ENCODE measurements around the gene CPNE4.

Gene CPNE4

GRCh38 chr3:131728898-131729642, 305.7 kb downstream of the CPNE4 start:
- Histone ChIP-seq H3K27ac (ENCODE audit: low read depth, low read length) (no peak overlapping the region), H3K9me3 (ENCODE audit: control insufficient read depth, insufficient read depth, low read length) (no peaks in the 10 kb centered on the region), H3K4me2 (ENCODE audit: low read length) (no peak overlapping the region), H3K4me1 (ENCODE audit: control insufficient read depth, low read length) (no peaks in the 10 kb centered on the region), H3F3A (ENCODE audit: control insufficient read depth, insufficient read depth) (no peaks in the 10 kb centered on the region), H3K27me3 (ENCODE audit: control insufficient read depth, low read length) (no peaks in the 10 kb centered on the region), H3K9me2 (replicated peaks; ENCODE audit: control insufficient read depth, low read length) (no peaks in the 10 kb centered on the region), H3K79me2 (ENCODE audit: control insufficient read depth, low read length) (no peaks in the 10 kb centered on the region), H3K36me3 (ENCODE audit: control insufficient read depth, low read length) (no peaks in the 10 kb centered on the region), H4K20me1 (ENCODE audit: control insufficient read depth, insufficient read depth, low read depth, low read length) (no peaks in the 10 kb centered on the region), H3K4me3 (ENCODE audit: low read length) (no peak overlapping the region)
- TF ChIP-seq EZH2phosphoT487 (IDR thresholded peaks at IDR 0.05; ENCODE audit: borderline replicate concordance, low read length) = no peak
- TF ChIP-seq CTCF (IDR thresholded peaks at IDR 0.05; ENCODE audit: low read depth, low read length, poor library complexity, severe bottlenecking) = no peak

- TF ChIP-seq EZH2phosphoT487 (IDR thresholded peaks at IDR 0.05; ENCODE audit: borderline replicate concordance, low read length) = no peak
- Histone ChIP-seq H3K36me3 (ENCODE audit: control insufficient read depth, low read length) (no peaks in the 10 kb centered on the region), H3K79me2 (ENCODE audit: control insufficient read depth, low read length) (no peaks in the 10 kb centered on the region), H3K27ac (ENCODE audit: low read depth, low read length) (no peak overlapping the region), H3K9me2 (replicated peaks; ENCODE audit: control insufficient read depth, low read length) (no peaks in the 10 kb centered on the region), H3K4me1 (ENCODE audit: control insufficient read depth, low read length) (no peaks in the 10 kb centered on the region), H3K27me3 (ENCODE audit: control insufficient read depth, low read length) (no peaks in the 10 kb centered on the region), H3K4me2 (ENCODE audit: low read length) (no peak overlapping the region), H4K20me1 (ENCODE audit: control insufficient read depth, insufficient read depth, low read depth, low read length) (no peaks in the 10 kb centered on the region), H3K9me3 (ENCODE audit: control insufficient read depth, insufficient read depth, low read length) (no peaks in the 10 kb centered on the region), H3F3A (ENCODE audit: control insufficient read depth, insufficient read depth) (no peaks in the 10 kb centered on the region), H3K4me3 (ENCODE audit: low read length) (no peak overlapping the region)
These were observed 309.4 kb downstream of the CPNE4 start for GRCh38 chr3:131725414-131725813.

- no peak overlapping the region for H3K27ac ChIP-seq (ENCODE audit: low read depth, low read length)
- H4K20me1 ChIP-seq (ENCODE audit: control insufficient read depth, insufficient read depth, low read depth, low read length) = no peaks in the 10 kb centered on the region
- H3K36me3 ChIP-seq (ENCODE audit: control insufficient read depth, low read length) = no peaks in the 10 kb centered on the region
- TF ChIP-seq EZH2phosphoT487 (IDR thresholded peaks at IDR 0.05; ENCODE audit: borderline replicate concordance, low read length) (no peak), CTCF (IDR thresholded peaks at IDR 0.05; ENCODE audit: low read depth, low read length, poor library complexity, severe bottlenecking) (no peak)
- H3K27me3 ChIP-seq (ENCODE audit: control insufficient read depth, low read length) = no peaks in the 10 kb centered on the region
- H3F3A ChIP-seq (ENCODE audit: control insufficient read depth, insufficient read depth) = no peaks in the 10 kb centered on the region
- H3K4me3 ChIP-seq (ENCODE audit: low read length) = no peak overlapping the region
- no peaks in the 10 kb centered on the region for H3K4me1 ChIP-seq (ENCODE audit: control insufficient read depth, low read length)
- no peaks in the 10 kb centered on the region for H3K79me2 ChIP-seq (ENCODE audit: control insufficient read depth, low read length)
- H3K9me2 ChIP-seq (replicated peaks; ENCODE audit: control insufficient read depth, low read length) = no peaks in the 10 kb centered on the region
- H3K9me3 ChIP-seq (ENCODE audit: control insufficient read depth, insufficient read depth, low read length) = no peaks in the 10 kb centered on the region
- H3K4me2 ChIP-seq (ENCODE audit: low read length) = no peak overlapping the region
These were observed 311.5 kb downstream of the CPNE4 start for GRCh38 chr3:131723343-131723742.

- Histone ChIP-seq H4K20me1 (ENCODE audit: control insufficient read depth, insufficient read depth, low read depth, low read length) (no peaks in the 10 kb centered on the region), H3K36me3 (ENCODE audit: control insufficient read depth, low read length) (no peaks in the 10 kb centered on the region), H3K27me3 (ENCODE audit: control insufficient read depth, low read length) (no peaks in the 10 kb centered on the region), H3K4me1 (ENCODE audit: control insufficient read depth, low read length) (no peaks in the 10 kb centered on the region), H3K79me2 (ENCODE audit: control insufficient read depth, low read length) (no peaks in the 10 kb centered on the region), H3K27ac (ENCODE audit: low read depth, low read length) (no peak overlapping the region), H3K9me3 (ENCODE audit: control insufficient read depth, insufficient read depth, low read length) (no peaks in the 10 kb centered on the region), H3F3A (ENCODE audit: control insufficient read depth, insufficient read depth) (no peaks in the 10 kb centered on the region), H3K9me2 (replicated peaks; ENCODE audit: control insufficient read depth, low read length) (no peaks in the 10 kb centered on the region), H3K4me3 (ENCODE audit: low read length) (no peak overlapping the region), H3K4me2 (ENCODE audit: low read length) (no peak overlapping the region)
- TF ChIP-seq CTCF (IDR thresholded peaks at IDR 0.05; ENCODE audit: low read depth, low read length, poor library complexity, severe bottlenecking) (no peak), EZH2phosphoT487 (IDR thresholded peaks at IDR 0.05; ENCODE audit: borderline replicate concordance, low read length) (no peak)
These were observed 317.3 kb downstream of the CPNE4 start for GRCh38 chr3:131717493-131717892.

Measured in DOHH2 (cell line).